ENCODE results near the gene RBM19.

The RBM19 gene

DNA sequence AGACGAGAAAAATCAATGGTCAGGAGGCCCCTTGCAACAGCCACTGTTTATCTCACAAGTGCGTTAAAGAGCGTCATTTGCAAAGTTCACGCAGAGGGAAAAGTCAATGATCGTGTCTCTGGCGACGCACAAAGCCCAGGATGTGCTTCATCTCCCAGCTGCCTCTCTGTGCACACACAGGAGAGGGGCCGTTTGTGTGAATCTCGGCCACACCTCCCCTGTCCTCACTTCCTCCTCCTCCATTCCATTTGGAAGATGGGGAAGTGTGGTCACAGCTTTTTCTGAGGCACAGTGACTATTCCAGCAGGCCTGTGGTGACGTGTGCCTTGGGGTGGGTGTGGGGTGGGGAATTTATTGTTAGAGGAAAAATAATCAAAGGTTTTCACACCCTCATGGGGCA is 90.4 kb downstream of the RBM19 start:
- DNase-seq: peak in 2 of 3 experiments; percentile 47 to 72

DNA sequence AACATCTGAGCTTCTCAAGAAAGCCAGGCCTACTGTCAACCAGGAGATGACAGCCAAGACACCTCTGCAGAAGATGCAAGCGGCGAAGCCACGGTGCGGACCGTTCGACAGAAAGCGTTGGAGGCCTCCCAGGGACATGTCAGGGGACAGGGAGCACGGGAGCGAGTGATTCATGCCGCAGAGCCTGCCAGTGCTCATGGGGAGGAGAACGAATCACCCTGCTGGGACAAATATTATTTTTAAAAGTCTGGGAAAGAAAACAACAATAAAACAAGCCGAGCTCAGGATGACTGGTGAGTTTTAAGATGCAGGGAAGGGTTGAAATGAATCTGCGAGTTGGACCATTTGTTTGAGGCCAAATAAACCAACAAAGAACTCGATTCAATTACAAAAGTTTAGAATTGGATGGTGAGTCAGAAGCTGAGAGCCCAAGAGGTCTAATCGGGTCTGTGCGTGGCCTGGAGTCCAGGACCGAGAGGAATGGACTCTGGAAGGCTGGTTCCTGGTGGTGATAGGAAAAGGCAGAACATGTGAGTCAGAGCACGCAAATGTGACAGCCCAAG is 91.0 kb downstream of the RBM19 start:
- no peak for DNase-seq

DNA sequence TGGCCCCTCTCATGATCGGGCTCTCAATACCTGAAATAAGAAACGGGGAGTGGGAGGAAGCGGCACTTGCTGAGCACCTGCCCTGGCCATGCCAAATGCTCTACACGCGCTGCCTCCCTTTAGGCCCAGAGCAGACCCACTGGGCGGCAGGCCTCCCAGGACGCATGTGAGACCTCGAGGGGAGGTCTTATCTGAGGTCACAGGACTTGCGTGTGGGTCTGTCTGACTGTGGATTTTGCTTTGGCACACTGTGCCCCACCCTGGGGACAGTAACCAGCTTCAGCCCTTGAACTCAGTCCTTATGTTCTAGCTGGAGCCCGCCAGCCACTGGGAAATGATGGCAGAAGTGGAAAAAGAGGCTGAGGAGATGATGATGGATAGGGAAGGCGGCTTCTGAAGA is 91.8 kb downstream of the RBM19 start:
- no peak for DNase-seq

DNA sequence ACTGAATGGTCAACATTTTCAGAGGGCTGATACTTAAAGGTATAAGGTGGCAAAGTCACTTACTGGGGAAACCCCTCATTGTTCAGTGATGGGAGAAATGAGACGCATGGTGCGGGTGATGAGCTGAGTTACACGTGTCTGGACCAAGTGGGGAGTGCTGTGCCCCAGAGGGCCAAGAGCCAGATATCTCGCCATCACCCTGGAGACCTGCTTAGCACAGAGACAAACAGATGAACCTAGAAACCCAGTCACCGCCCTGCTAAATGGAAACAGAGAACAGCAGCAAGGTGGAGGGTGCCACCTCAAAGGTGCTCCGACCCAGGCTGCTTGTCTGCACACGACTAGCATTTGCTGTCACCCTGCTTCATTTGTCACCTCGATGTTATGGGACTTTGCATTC is 92.4 kb downstream of the RBM19 start:
- DNase-seq: no peak

DNA sequence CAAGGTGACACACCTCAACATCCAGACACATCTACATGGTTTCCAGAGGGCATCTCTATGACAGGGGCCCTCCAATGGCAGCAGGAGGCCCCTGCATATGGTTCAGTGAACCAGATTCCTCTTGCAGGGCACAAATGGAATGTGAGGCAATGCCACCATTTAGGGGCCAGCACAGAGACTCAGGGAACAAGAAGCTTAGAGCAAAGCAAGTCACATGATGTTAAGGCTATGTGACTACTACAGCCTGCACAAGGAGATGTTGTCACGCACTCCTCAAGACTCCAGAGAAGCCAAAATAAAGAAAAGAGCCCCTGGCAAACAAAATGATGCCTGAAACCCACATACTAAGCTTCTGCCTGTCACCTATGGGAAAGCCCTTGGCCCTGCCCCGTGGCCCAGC is 95.2 kb downstream of the RBM19 start:
- DNase-seq: no peak

DNA sequence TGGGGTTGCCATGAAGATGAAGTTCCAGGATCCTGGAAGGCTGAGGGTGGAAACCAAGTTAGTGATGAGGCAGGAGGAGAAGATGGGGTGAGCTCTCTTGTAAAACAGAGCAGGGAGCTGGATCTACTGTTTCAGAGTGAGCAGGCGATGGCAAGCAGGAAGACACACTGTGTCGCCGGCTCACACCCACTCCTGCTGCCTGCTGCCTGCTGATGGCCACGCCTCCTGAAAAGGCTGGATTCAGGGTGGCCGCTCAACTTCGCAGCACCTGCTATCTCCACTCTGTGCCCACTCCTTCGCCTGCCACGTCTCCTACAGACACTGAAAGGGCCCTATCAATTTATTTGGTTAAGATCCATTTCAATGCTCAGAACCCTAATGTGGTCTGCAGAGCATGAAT is 96.1 kb downstream of the RBM19 start:
- peak; percentile 30 to 73 (median 67) for DNase-seq

DNA sequence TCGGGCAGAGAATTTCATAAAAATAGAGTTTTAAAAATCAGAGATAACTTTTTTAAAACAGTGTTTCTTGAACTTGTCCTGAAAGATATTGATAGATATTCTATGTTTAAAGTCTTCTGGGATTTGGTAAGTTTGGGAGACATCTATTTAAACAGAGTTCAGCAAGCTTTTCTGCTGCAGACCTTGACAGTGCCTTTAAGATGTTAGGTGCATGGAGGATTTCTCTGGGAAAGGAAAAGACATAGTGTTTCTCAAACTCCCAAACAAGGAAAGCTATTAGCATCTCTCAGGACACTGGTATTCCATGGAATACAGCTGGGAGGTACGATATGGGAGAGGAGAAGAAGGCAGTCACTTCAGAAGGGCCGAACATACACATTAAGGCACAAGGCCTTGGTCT is 97.8 kb downstream of the RBM19 start:
- DNase-seq: no peak

DNA sequence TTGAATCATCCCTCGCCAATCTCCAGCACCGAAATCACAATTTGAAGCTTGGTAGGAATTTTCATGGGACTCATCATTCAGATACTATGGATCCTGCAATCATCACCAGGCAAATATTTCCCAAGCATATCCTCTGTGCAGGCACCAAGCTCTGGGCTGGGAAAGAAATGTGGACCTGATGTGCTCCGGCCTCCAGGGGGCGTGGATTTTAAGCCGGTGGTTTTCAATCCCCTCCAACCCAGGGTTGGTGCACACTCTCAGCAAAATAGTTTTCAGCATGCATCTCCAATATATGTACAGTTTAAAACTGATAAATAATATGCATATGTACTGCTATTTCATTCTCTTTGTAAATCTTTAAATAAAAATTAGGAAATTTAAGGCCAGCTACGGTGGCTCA is 98.9 kb downstream of the RBM19 start:
- peak in 1 of 3 experiments; percentile 20 for DNase-seq

DNA sequence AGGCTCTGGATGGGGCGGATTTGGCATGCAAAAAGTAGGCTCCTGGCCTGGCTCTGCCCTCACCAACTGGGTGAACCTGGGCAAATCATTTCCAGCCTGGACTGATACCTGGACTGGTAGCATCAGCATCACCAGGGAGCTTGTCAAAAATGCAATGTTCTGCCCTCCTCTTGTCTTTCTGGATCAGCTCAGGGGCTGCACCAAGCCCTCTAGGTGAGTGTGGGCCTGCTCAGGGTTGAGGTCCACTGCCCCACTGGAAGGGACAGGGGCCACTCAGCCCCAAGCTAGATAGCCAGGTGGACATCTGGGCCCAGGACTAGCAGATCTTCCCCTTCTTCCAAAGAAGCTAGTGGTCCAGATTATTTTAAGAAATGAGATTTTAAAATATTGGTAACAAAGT is 99.6 kb downstream of the RBM19 start:
- no peak for DNase-seq

DNA sequence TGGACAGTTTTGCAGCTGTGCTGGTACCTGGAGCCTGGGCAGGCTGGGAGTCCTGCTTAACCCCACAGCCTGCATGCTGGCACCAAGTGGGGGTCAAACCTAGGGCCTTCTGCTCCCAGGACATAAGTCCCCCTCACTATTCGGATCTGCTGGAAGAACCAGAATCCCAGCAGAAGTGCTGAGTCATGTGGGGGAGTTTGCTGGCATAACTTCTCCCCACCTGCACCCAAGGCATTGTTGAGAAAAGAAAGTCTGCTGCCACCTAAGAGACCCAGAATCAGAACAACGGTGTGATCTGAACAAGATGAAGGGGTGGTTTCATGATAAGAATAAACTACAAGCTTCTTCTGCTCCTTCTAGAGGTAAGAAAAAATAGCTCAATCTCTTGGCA is 102.7 kb downstream of the RBM19 start:
- DNase-seq: no peak

DNA sequence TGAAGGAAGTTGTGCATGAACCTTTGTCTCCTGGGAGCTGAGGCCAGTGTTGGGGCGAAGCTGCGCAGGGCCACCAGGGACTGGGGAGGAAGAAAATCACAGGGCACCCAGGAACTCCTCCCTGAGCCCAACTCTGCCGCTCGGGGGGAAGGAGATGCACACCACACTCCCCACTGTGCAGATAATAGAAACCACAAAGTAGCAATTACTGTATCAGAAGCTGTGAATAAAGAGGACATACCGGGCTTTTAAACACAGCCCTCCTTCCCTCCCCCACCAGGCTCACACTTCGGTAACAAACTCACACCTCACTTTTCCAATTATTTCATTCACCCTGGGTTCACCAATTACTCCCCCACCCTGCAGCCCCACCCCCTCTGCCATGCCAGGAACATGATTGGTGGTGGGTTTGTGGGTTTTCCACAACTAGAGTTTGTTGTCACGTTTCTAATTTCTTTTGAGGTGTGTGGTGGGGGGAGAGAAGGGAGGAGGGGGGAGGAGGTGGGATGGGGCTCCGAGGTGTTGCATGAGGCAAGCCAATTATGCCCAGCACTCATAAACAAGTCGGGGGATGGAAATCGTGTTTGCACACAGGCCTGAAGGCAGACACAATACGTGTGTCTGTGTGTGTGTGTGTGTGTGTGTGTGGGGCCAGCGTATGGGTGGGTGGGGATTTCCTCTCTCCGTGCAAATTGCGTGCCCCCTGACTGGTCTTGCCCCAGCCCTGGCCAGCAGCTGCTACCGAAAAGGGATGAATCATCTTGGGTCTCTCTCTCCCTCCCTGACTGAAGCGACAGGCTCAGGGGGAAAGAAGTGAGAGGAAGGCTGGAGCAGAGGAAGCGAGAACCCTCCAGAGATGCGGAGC is 103.3 kb downstream of the RBM19 start:
- peak; percentile 31 to 97 (median 93) for DNase-seq

DNA sequence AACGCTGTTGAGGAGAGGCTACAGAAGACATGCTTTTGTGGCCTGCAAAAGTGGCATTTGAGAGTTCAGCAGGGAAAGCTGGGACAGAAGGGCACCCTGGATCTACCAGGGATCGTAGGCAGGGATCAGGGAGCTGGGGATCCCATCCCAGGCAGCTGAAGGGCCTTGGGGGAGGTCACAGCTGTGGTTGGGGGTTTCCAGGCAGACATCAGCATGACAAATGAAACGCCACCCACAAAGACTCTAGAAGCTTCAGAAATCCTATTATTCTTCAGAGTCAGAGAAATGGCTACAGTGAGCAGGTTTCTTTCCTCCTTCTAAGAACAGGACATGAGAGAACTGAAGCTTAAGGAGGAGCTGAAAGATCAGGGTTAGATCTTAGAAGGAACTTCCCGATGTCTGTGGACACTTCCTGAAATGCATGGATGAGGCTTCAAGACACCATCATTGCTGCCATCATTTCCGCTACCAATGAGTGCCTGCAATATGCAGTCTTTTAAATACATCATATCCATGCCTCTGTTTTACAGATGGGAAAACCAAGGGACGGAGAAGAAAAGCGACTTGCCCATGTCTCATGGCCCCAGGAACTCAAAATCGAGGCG is 104.3 kb downstream of the RBM19 start:
- DNase-seq: peak in 1 of 3 experiments; percentile 40

DNA sequence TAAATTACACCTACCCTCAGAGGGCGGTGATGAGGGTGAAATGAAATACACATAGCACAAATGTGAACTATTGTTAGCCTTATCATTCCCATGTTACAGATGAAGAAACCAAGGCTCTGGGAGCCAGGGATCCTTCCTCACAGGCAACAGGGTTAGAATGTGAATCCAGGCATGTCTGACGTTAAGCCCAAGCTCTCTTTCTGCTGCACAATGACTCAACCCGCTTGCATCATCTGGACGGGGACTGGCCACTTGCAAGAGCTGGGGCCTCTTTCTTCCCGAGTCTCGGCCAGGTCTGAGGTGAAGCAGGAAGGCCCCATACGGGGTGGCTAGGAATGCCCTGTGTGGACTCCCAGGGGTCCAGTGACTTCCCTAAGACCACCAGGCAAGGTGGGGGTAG is 105.2 kb downstream of the RBM19 start:
- DNase-seq: no peak

DNA sequence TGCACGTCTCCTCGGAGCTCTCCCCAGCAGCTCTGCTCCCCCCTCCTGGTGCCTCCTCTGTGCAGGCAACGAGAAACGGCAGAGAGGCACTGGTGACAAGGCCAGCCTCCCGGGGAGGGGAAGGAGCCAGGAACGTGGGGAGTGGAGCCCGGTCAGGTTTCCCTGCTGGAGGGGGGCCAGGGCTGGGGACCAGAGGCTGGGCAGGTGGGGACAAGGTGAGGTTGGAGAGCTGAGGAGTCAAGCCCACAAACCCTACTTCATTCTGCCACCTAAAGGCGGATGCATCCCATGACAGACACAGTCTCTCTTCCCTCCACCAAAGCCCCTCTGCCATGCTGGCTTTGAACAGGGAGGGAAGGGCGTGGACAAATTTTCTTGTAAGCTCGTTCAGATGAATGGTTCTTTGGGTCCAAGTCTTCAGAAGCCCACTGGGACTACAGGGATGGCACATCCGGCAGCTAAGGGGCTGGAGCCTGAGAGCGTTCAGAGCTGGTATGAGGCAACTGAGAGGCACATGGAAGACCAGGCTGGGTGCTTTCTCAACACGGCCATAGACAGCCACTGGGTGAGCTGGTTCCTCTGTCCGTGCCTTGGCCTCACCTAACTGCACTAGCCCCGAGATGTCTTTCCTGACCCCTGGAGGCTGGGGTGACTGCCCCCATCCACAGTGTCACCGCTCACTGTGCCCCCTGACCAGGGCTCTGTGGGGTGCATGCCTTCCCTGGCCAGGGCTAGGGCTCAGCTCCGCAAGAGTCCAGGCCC is 105.9 kb downstream of the RBM19 start:
- DNase-seq: peak; percentile 58 to 87 (median 82)

DNA sequence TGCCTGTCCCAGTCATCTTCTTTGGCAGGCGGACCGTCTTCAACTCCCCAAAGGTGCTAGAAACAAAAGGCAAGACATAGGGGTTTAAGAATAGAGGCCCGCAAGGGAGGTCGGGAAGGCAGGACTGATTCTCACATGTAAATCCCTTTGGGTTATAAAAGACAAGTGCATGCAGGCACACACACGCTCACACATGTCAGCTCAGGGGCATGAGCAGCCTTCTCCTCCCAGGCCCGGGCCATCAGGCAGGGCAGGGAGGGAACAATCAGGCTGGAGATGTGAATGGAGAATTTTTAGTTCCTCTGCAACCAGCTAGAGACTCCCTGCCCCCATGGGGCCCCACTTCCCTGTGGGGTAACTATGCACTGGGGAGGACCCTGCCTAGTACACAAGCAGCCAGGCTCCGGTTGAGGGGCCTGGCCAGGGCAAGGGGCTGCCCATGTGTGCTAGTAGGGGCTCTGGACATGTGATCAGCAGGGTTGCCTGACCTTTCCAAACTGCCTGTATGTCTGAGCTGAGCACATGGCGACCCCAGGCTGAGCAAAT is 107.2 kb downstream of the RBM19 start:
- DNase-seq: no peak

DNA sequence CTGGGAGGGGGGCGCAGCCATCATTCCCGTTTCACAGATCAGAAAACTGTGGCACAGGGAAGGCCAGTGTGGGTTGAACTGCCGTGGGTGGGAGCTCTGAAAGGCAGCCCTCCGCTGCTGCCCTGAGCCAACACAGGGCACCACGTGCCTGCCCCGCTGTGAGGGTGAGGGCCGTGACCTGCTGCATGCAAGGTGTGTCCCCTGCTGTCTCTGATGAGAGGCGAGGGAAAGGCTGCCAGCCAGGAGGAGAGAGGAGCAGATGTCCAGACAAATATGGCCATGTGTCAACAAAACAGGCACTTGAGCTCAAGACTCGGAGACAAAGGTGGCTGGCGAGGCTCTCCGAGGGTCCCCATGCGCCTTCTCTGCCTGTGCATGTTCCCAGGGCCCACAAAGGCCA is 108.8 kb downstream of the RBM19 start:
- peak; percentile 34 to 93 (median 73) for DNase-seq

DNA sequence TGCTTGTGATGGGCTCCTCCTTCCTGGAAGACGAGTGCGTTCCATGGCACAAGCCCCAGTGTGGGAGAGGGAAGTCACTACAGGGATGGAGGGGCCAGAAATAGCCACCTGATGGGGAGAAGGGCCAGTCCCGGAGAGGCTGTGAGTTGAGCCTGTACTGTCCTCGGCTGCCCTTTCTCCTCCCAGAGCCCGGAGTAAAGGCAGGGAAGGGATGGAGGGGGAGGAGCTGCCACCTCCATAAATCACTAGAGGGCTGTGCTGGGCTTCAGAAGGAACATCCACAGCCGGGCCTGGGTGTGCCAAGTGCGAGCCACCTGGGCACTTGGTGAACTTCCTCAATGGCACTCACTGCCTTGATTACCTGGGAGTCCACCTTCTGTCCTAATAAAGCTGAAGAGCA is 110.1 kb downstream of the RBM19 start:
- peak; percentile 12 to 58 (median 51) for DNase-seq

DNA sequence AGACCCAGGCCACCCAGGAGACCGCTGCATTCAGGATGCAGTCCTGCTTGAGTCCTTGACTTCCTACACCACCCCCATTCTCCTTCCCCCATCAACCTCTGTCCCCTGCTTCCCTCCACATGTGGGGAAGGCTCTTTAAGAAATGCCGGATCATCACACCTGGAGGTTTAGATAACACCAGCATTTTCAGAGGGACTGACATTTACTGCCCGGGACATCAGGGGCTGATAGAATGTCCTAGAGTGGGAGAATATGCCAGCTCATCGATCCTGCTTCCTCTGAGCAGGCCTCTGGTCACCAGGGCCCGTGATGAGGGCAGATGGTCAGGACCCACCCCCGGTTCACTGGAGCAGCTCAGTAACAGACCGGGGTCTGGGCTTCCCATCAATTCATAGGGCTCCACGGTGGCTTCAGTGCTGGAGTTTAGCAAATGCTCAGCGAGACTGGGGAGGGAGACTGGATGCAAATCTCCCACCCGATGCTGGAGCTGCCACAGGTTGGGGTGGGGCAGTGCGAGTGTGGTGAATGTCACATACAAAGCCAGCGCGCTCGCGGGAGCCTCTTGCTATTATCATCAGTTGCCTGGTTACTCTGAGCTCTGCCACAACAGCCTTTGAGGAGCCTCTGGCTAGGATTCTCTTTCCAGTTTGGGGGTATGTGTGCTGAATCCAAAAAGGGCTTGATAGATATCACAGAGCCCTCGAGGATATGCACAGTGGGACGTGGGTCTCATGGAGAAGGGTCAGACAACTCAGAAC is 111.6 kb downstream of the RBM19 start:
- DNase-seq: peak; percentile 57 to 81 (median 71)

DNA sequence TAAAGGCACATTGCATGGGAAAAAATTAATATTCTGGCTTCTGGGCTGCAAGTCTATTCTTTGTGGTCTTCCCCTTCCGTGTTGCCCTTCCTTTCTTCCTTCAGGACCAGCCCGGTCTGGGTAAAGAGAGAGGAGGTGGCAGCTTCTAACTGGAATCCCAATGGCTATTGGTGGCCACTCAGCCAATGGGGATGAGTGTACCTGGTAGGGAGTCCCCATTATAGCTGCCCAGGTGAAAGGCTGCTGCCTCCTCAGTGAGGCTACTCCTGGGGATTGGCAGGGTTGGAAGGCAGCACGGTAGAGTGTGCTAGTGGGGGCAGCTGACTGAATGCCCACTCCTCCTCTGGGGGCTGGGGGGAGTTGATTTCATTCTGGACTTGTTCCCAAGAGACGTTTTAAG is 112.6 kb downstream of the RBM19 start:
- DNase-seq: peak; percentile 26 to 91 (median 81)

DNA sequence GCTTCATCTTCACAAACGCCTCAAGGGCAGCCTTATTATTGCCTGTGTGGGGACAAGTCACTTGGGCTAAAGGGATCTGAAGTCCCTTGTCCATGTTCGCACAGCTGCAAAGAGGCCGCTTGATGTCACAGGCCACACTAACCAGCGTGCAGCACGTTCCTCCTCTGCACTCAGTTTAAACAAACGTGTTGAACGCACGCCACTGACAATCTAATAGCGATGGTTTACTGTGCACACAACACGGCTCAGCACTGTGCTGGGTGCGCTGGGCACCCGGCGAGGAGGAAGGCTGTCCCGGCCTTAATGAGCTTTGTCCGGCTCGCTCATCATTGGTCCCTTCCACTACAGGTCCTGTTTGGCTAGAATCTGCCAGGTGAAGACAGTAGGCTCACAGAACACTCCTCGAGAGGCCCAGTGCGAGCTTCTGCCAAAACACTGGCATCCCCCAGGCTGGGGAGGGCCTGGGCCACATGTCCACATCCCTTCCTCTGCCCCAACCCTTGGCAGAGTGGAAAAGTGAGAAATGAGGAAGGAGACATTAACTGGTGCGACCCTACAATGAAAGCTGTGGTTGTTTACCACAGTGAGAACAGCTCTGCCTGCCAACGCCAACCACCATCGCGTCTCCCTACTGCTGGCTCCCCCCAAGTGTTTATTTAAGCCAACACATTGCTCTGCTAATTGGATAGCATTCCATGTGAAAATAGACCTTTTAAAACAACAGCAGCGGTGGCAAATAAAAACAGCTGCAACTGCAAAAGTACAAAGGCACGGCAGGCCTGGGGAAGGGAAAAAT is 113.2 kb downstream of the RBM19 start:
- peak in 2 of 3 experiments; percentile 83 to 91 for DNase-seq

DNA sequence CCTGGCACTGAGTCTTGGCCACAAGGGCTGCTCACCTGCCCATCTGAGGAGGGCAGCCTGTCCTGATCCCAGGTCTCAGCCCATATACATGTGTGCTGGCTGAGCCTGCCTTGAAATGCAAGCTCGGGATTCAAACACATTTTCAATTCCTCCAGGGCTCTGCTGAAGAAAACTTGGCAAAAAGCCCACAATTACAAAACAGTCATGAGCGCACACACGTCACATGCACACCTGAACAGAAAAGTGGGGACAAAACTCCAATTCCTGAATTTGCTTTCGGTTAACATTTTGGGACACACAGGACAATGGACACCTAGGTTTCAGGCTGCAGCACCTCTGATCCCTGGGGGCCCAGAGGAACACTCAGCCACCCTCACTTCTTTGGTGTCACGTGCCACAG is 113.9 kb downstream of the RBM19 start:
- peak in 2 of 3 experiments; percentile 28 to 78 for DNase-seq

Measured in NCI-H1417 (cell line).